Small intestine (tissue), 7 donors: Measurements from ENCODE around the gene SCN5A. TPM values are rescaled to one million over a fixed set of nuclear protein-coding genes. Genes with fewer than 3 reads are reported as not detected.

Experiments
- DNase-seq, 2 donors: peaks; one replicate each; pipeline versions ENCODE4 v3.0.0 to v3.0.0-alpha.2; 2013
- FAIRE-seq: peaks from 2 replicates; lab custom pipeline; 2012; peaks lifted over from hg19 to GRCh38; lab: Jason Lieb, UNC
- H3K27ac ChIP-seq, 3 donors: one replicate each; pipeline ENCODE4 v1.5.1; 2013; ENCODE audit warnings: low read length in 2 of 3, mild to moderate bottlenecking in 2 of 3, control low read depth in 1 of 3, inconsistent platforms in 1 of 3, low read depth in 1 of 3, moderate library complexity in 1 of 3
- H3K27me3 ChIP-seq, 3 donors: one replicate each; pipeline ENCODE4 v1.6.1; 2013; ENCODE audit warnings: low read length in 3 of 3, inconsistent platforms in 1 of 3; ENCODE audit not compliant: control insufficient read depth in 3 of 3, insufficient read depth in 3 of 3
- H3K36me3 ChIP-seq, 3 donors: one replicate each; pipeline ENCODE4 v1.6.1; 2013; ENCODE audit warnings: low read length in 3 of 3, inconsistent platforms in 1 of 3, low read depth in 1 of 3, mild to moderate bottlenecking in 1 of 3, moderate library complexity in 1 of 3; ENCODE audit not compliant: control insufficient read depth in 3 of 3, insufficient read depth in 2 of 3
- H3K4me1 ChIP-seq, 3 donors: one replicate each; pipeline ENCODE4 v1.6.1; 2013; ENCODE audit warnings: low read length in 2 of 3, inconsistent platforms in 1 of 3, low read depth in 1 of 3, mild to moderate bottlenecking in 1 of 3, moderate library complexity in 1 of 3; ENCODE audit not compliant: control insufficient read depth in 3 of 3, insufficient read depth in 2 of 3
- H3K4me3 ChIP-seq, 3 donors: one replicate each; pipeline ENCODE4 v1.5.1; 2013; ENCODE audit warnings: low read length in 3 of 3, control low read depth in 1 of 3, inconsistent platforms in 1 of 3, low read depth in 1 of 3, mild to moderate bottlenecking in 1 of 3, moderate library complexity in 1 of 3
- H3K9me3 ChIP-seq, 2 donors: one replicate each; pipeline ENCODE4 v1.6.1; 2013; ENCODE audit warnings: low read depth in 1 of 2, low read length in 1 of 2; ENCODE audit not compliant: control insufficient read depth in 2 of 2, insufficient read depth in 1 of 2
- WGBS, 3 donors: extraction: QIAGEN DNeasy Blood & Tissue Kit; methylation state at CpG; one replicate each; pipeline ENCODE4 v1.1.7; 2013; 5-methylcytosine and 5-hydroxymethylcytosine counted together
- polyA plus RNA-seq, 4 donors: library from polyadenylated mRNA; stranded (reverse) in 3 of 4; unstranded in 1 of 4; fragments of 200-250 nt in 3 of 4; fragments of 120-200 nt in 1 of 4; gene quantifications; one replicate each; pipeline versions ENCODE4 v1.2.1 to v1.2.3, GENCODE V29; 2013
- donor health status: healthy with polysubstance abuse.
- donor health status: control.
- donor health status: control.
- donor health status: Bipolar disorder and iron deficiency.
- donor health status: healthy.

SCN5A gene
- polyA plus RNA-seq, 4 donors, result 0.27 to 0.75 (median 0.68) TPM; not detected in 1

DNA sequence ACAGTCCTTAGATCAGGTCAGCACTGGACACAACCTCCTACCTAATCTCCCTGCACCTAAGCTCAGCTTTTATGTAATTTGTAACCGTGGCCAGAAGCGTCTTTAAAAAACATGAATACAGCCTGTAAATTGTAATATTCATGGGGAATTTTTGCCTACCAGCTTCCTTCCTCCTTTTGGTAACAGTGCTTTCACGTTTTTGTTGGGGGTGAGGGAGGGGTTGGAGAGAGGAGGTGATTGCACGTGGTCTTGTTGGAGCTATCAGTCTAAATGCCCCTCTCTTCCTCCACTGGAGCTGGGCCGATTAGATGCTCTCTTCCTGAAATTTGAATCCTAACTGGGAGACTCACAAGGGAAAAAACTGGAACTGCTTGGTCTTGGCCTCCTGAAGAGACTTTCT is 35.1 kb upstream of the SCN5A start:
- DNase-seq (no peak), FAIRE-seq (no peak)
- Histone ChIP-seq H3K4me3 (no peak overlapping the region), H3K27ac (no peak overlapping the region), H3K4me1 (no peaks in the 10 kb centered on the region), H3K36me3 (no peaks in the 10 kb centered on the region), H3K27me3 (peaks cover 0 to 1% (median 0%) of the 10 kb centered on the region in 3 donors), H3K9me3 (no peaks in the 10 kb centered on the region)
- 40 to 55% (median 41%) methylated on average over 5 of the region's 5 CpGs for WGBS, 3 donors

GRCh38 chr3:38669668-38670067 is 20.2 kb upstream of the SCN5A start:
- H3K36me3 ChIP-seq, result no peaks in the 10 kb centered on the region
- WGBS, 3 donors, result 15 to 34% (median 21%) methylated on average over 4 of the region's 4 CpGs
- H3K9me3 ChIP-seq, result no peaks in the 10 kb centered on the region
- FAIRE-seq, result no peak
- no peak for DNase-seq
- peaks cover 0 to 2% (median 0%) of the 10 kb centered on the region in 3 donors for H3K27me3 ChIP-seq
- no peak overlapping the region for H3K27ac ChIP-seq
- no peaks in the 10 kb centered on the region for H3K4me1 ChIP-seq
- H3K4me3 ChIP-seq, result no peak overlapping the region

- DNase-seq, result peak in 1 of 2 donors; percentile 47
- Histone ChIP-seq H3K4me3 (no peak overlapping the region), H3K9me3 (peaks cover 0 to 9% of the 10 kb centered on the region in 2 donors), H3K27me3 (peaks cover 0 to 19% (median 11%) of the 10 kb centered on the region in 3 donors), H3K27ac (no peak overlapping the region), H3K36me3 (no peaks in the 10 kb centered on the region), H3K4me1 (no peaks in the 10 kb centered on the region)
- WGBS, 3 donors, result 27 to 47% (median 43%) methylated on average over 4 of the region's 4 CpGs
- FAIRE-seq, result no peak
Measured at GRCh38 chr3:38662544-38662943, 13.1 kb upstream of the SCN5A start.

- 18 to 27% (median 19%) methylated on average over 9 of the region's 9 CpGs for WGBS, 3 donors
- peaks cover 0 to 9% of the 10 kb centered on the region in 2 donors for H3K9me3 ChIP-seq
- no peak overlapping the region for H3K27ac ChIP-seq
- H3K4me1 ChIP-seq, result no peaks in the 10 kb centered on the region
- DNase-seq (no peak), FAIRE-seq (no peak)
- no peaks in the 10 kb centered on the region for H3K36me3 ChIP-seq
- H3K4me3 ChIP-seq, result no peak overlapping the region
- peaks cover 0 to 22% (median 12%) of the 10 kb centered on the region in 3 donors for H3K27me3 ChIP-seq
Measured at GRCh38 chr3:38658841-38659240, 9.4 kb upstream of the SCN5A start.

GRCh38 chr3:38657369-38657768 is 7.9 kb upstream of the SCN5A start:
- H3K9me3 ChIP-seq, result peaks cover 0 to 7% of the 10 kb centered on the region in 2 donors
- H3K4me1 ChIP-seq, result no peaks in the 10 kb centered on the region
- DNase-seq (no peak), FAIRE-seq (no peak)
- no peak overlapping the region for H3K4me3 ChIP-seq
- 50 to 57% (median 56%) methylated on average over 5 of the region's 5 CpGs for WGBS, 3 donors
- no peaks in the 10 kb centered on the region for H3K36me3 ChIP-seq
- peaks cover 0 to 22% (median 10%) of the 10 kb centered on the region in 3 donors for H3K27me3 ChIP-seq
- H3K27ac ChIP-seq, result no peak overlapping the region

- peak; percentile 29 to 56 for DNase-seq
- 10 to 19% (median 16%) methylated on average over 7 of the region's 7 CpGs for WGBS, 3 donors
- Histone ChIP-seq H3K36me3 (no peaks in the 10 kb centered on the region), H3K9me3 (no peaks in the 10 kb centered on the region), H3K4me3 (no peak overlapping the region), H3K27me3 (peaks cover 0 to 25% (median 9%) of the 10 kb centered on the region in 3 donors), H3K27ac (no peak overlapping the region), H3K4me1 (no peaks in the 10 kb centered on the region)
- FAIRE-seq, result no peak
Measured at GRCh38 chr3:38655708-38656300, 6.3 kb upstream of the SCN5A start.

GRCh38 chr3:38653685-38654537 is 4.4 kb upstream of the SCN5A start:
- DNase-seq (peak; percentile 54 to 56), FAIRE-seq (no peak)
- Histone ChIP-seq H3K36me3 (no peaks in the 10 kb centered on the region), H3K9me3 (no peaks in the 10 kb centered on the region), H3K27ac (no peak overlapping the region), H3K4me3 (no peak overlapping the region), H3K4me1 (peaks cover 0 to 10% (median 2%) of the 10 kb centered on the region in 3 donors), H3K27me3 (peaks cover 0 to 32% (median 5%) of the 10 kb centered on the region in 3 donors)
- WGBS, 3 donors, result 46 to 73% (median 53%) methylated on average over 7 of the region's 7 CpGs

- H3K4me3 ChIP-seq, result no peak overlapping the region
- no peak overlapping the region for H3K27ac ChIP-seq
- peaks cover 0 to 32% (median 10%) of the 10 kb centered on the region in 3 donors for H3K27me3 ChIP-seq
- no peak for FAIRE-seq
- H3K9me3 ChIP-seq, result no peaks in the 10 kb centered on the region
- H3K4me1 ChIP-seq, result peaks cover 0 to 14% (median 2%) of the 10 kb centered on the region in 3 donors
- no peak for DNase-seq
- WGBS, 3 donors, result 78 to 91% (median 89%) methylated on average over 1 of the region's 1 CpG
- no peaks in the 10 kb centered on the region for H3K36me3 ChIP-seq
Measured at GRCh38 chr3:38652934-38653333, 3.4 kb upstream of the SCN5A start.
